LNCAP (cell line): ENCODE data around the gene NPAS3.

Source experiments
- CTCF ChIP-seq: fragments of 450-650 bp; IDR thresholded peaks from 2 replicates; pipeline ENCODE4 v1.5.1; 2017; ENCODE audit warnings: mild to moderate bottlenecking

NPAS3 gene

GRCh38 chr14:33612197-33612505, 673.5 kb downstream of the NPAS3 start:
- no peak for TF ChIP-seq CTCF

GRCh38 chr14:33617154-33617553, 678.5 kb downstream of the NPAS3 start:
- TF ChIP-seq CTCF, result no peak

GRCh38 chr14:33618361-33619105, 679.9 kb downstream of the NPAS3 start:
- no peak for TF ChIP-seq CTCF

GRCh38 chr14:33622496-33622895, 683.8 kb downstream of the NPAS3 start:
- no peak for TF ChIP-seq CTCF

- TF ChIP-seq CTCF, result no peak
These were observed 691.1 kb downstream of the NPAS3 start for GRCh38 chr14:33629792-33630191.

- no peak for TF ChIP-seq CTCF
These were observed 692.3 kb downstream of the NPAS3 start for GRCh38 chr14:33631021-33631420.

- TF ChIP-seq CTCF, result no peak
These were observed 692.8 kb downstream of the NPAS3 start for GRCh38 chr14:33631441-33631840.

GRCh38 chr14:33634631-33635030, 696.0 kb downstream of the NPAS3 start:
- TF ChIP-seq CTCF, result no peak
